Pancreas (tissue), 10 donors: ENCODE measurements around the gene RNF224. TPM values are rescaled to one million over a fixed set of nuclear protein-coding genes. Genes with fewer than 3 reads are reported as not detected.

Experiments
- ATAC-seq, 4 donors: fragments of 200-7000 bp; cut with Tn5 transposase; one replicate each; pipeline versions ENCODE4 v1.8.0 to v1.9.1; 2020; ENCODE audit warnings: mild to moderate bottlenecking in 4 of 4, moderate library complexity in 4 of 4
- DNase-seq, 6 donors: peaks; one replicate each; pipeline ENCODE4 v3.0.0-alpha.2; 2020
- FAIRE-seq: peaks from 2 replicates; lab custom pipeline; 2012; peaks lifted over from hg19 to GRCh38; lab: Jason Lieb, UNC
- H3K27ac ChIP-seq, 4 donors: fragments of 200-600 bp; sonication (generic); 1 replicate in 3 of 4; 2 replicates in 1 of 4; pipeline versions ENCODE4 v1.5.0 to v1.8.0; 2020
- H3K27me3 ChIP-seq, 4 donors: fragments of 200-600 bp; one replicate each; pipeline ENCODE4 v1.8.0; 2021
- H3K36me3 ChIP-seq, 3 donors: fragments of 200-600 bp; sonication (generic) in 1 of 3; one replicate each; pipeline versions ENCODE4 v1.5.0 to v1.8.0; 2020 to 2021
- H3K4me1 ChIP-seq, 3 donors: fragments of 200-600 bp; one replicate each; pipeline ENCODE4 v1.8.0; 2021
- H3K4me3 ChIP-seq, 4 donors: fragments of 200-600 bp; sonication (generic) in 2 of 4; one replicate each; pipeline versions ENCODE4 v1.5.0 to v1.8.0; 2020 to 2021
- H3K9me3 ChIP-seq, 4 donors: fragments of 200-600 bp; one replicate each; pipeline ENCODE4 v1.8.0; 2021
- CTCF ChIP-seq, 4 donors: fragments of 200-600 bp; sonication (generic) in 3 of 4; IDR thresholded peaks; one replicate each; pipeline versions ENCODE4 v1.5.0 to v1.8.0; 2021; ENCODE audit warnings: antibody characterized with exemption in 4 of 4
- WGBS, 2 donors: extraction: QIAGEN DNeasy Blood & Tissue Kit; methylation state at CpG; one replicate each; pipeline ENCODE4 v1.1.7; 2013; 5-methylcytosine and 5-hydroxymethylcytosine counted together
- intact Hi-C, 3 donors: fragments of 100-400 bp; cut with DNase I; formaldehyde crosslinking; loops; one replicate each; pipeline versions ENCODE4 v1.11.1 to v1.14.2; 2022
- polyA plus RNA-seq, 2 donors: library from polyadenylated mRNA; stranded (reverse); fragments of 200-250 nt; gene quantifications; one replicate each; pipeline ENCODE4 v1.2.3, GENCODE V29; 2013
- total RNA-seq, 6 donors: library from RNA; stranded (reverse); fragmentation: NEBNext Ultra II Directional in 4 of 6; extraction: Animal tissue kit (Norgen Biotek cat#: 25700) in 4 of 6; gene quantifications; one replicate each; pipeline versions ENCODE4 v1.2.1 to v1.2.4, GENCODE V29; 2021 to 2023
- donor health status: healthy with polysubstance abuse.
- donor health status: DM: no; HTN: no; CAD: no; lungs with moderate emphysema.
- donor health status: DM: no; HTN: no; CAD: no.
- donor health status: control.
- donor health status: control.
- donor health status: Bipolar disorder and iron deficiency.
- donor health status: DM: yes; HTN: yes; CAD: no.
- donor health status: DM: no; HTN: no; CAD: no.
- donor health status: DM: no; HTN: no; CAD: no.
- donor health status: DM: yes; HTN: yes; CAD: no.

RNF224 gene
- total and polyA plus RNA-seq, 8 donors: 0.09 to 0.61 (median 0.61) TPM; not detected in 5

GRCh38 chr9:137215196-137215986 is 11.9 kb upstream of the RNF224 start:
- DNase-seq (peak in 1 of 6 donors; percentile 51), ATAC-seq (no peak), FAIRE-seq (no peak)
- no peak for TF ChIP-seq CTCF (IDR thresholded peaks at IDR 0.05)
- no peaks in the 10 kb centered on the region for H3K9me3 ChIP-seq
- H3K36me3 ChIP-seq: no peaks in the 10 kb centered on the region
- 91 to 94% methylated on average over 22 of the region's 22 CpGs for WGBS, 2 donors
- H3K27me3 ChIP-seq: no peaks in the 10 kb centered on the region
- H3K27ac ChIP-seq: no peak overlapping the region
- intact Hi-C loops: no loop called here
- peaks cover 0 to 5% (median 0%) of the 10 kb centered on the region in 3 donors for H3K4me1 ChIP-seq
- no peak overlapping the region for H3K4me3 ChIP-seq

GRCh38 chr9:137216188-137216965 is 10.9 kb upstream of the RNF224 start:
- WGBS, 2 donors: 92 to 93% methylated on average over 30 of the region's 30 CpGs
- Histone ChIP-seq H3K36me3 (no peaks in the 10 kb centered on the region), H3K27ac (peak overlapping the region in 1 of 4 donors; percentile 73), H3K4me3 (peak overlapping the region in 1 of 4 donors; percentile 46), H3K27me3 (no peaks in the 10 kb centered on the region), H3K4me1 (peaks cover 0 to 5% (median 0%) of the 10 kb centered on the region in 3 donors), H3K9me3 (no peaks in the 10 kb centered on the region)
- ATAC-seq: no peak
- no peak for TF ChIP-seq CTCF (IDR thresholded peaks at IDR 0.05)
- no peak for FAIRE-seq
- peak in 1 of 6 donors; percentile 47 for DNase-seq
- intact Hi-C loops: no loop called here

- intact Hi-C loops: no loop called here
- ATAC-seq (peak; percentile 66 to 84 (median 79)), DNase-seq (peak; percentile 84 to 96 (median 90)), FAIRE-seq (no peak)
- Histone ChIP-seq H3K27ac (peak overlapping the region; percentile 70 to 76 (median 72)), H3K4me3 (peak overlapping the region; percentile 18 to 50 (median 34)), H3K36me3 (no peaks in the 10 kb centered on the region), H3K4me1 (peaks cover under 1 to 5% (median 2%) of the 10 kb centered on the region in 3 donors), H3K27me3 (no peaks in the 10 kb centered on the region), H3K9me3 (no peaks in the 10 kb centered on the region)
- WGBS, 2 donors: 41 to 56% methylated on average over 34 to 36 of the region's 36 CpGs
- no peak for TF ChIP-seq CTCF (IDR thresholded peaks at IDR 0.05)
These were observed 9.8 kb upstream of the RNF224 start for GRCh38 chr9:137217276-137218211.

GRCh38 chr9:137218212-137218753 is 9.0 kb upstream of the RNF224 start:
- Histone ChIP-seq H3K4me1 (peaks cover 6 to 12% (median 7%) of the 10 kb centered on the region in 3 donors), H3K27me3 (no peaks in the 10 kb centered on the region), H3K27ac (peak overlapping the region; percentile 70 to 76 (median 72)), H3K36me3 (no peaks in the 10 kb centered on the region), H3K4me3 (peak overlapping the region; percentile 7 to 50 (median 34)), H3K9me3 (no peaks in the 10 kb centered on the region)
- intact Hi-C loops: no loop called here
- FAIRE-seq (no peak), ATAC-seq (peak in 1 of 4 donors; percentile 6), DNase-seq (peak in 1 of 6 donors; percentile 57)
- no peak for TF ChIP-seq CTCF (IDR thresholded peaks at IDR 0.05)
- WGBS, 2 donors: 68 to 71% methylated on average over 18 to 30 of the region's 30 CpGs
